Stimulated activated CD4-positive, alpha-beta T cell treated with anti-CD3 and anti-CD28 coated beads, TNF-alpha, amount 100 ng/mL, for 4 hours (primary cell): ENCODE measurements around the gene SLC22A16.
"Not testable (repeated sequence)": the region's sequence is repeated elsewhere in the genome, so short reads cannot be mapped to it uniquely, and the experiment has no call there.

Source experiments
- DNase-seq, 3 experiments: peaks; one replicate each; pipeline ENCODE4 v3.0.0-alpha.2; 2020; ENCODE audit warnings: low read depth in 3 of 3

The SLC22A16 gene

GRCh38 chr6:110491299-110491643 is 14.9 kb upstream of the SLC22A16 start:
- no peak for DNase-seq

GRCh38 chr6:110490110-110490509 is 13.7 kb upstream of the SLC22A16 start:
- no peak for DNase-seq

GRCh38 chr6:110488606-110489190 is 12.3 kb upstream of the SLC22A16 start:
- DNase-seq = no peak

GRCh38 chr6:110487968-110488381 is 11.6 kb upstream of the SLC22A16 start:
- not testable (repeated sequence) for DNase-seq

GRCh38 chr6:110486756-110487155 is 10.3 kb upstream of the SLC22A16 start:
- no peak for DNase-seq

- no peak for DNase-seq
Observed at GRCh38 chr6:110485491-110485890, 9.1 kb upstream of the SLC22A16 start.

GRCh38 chr6:110484321-110484720 is 7.9 kb upstream of the SLC22A16 start:
- DNase-seq = no peak

GRCh38 chr6:110482774-110483400 is 6.5 kb upstream of the SLC22A16 start:
- no peak for DNase-seq

GRCh38 chr6:110481081-110481480 is 4.7 kb upstream of the SLC22A16 start:
- DNase-seq = no peak

- no peak for DNase-seq
Observed at GRCh38 chr6:110475066-110475653, 1.3 kb downstream of the SLC22A16 start.

- DNase-seq = no peak
Observed at GRCh38 chr6:110474500-110474899, 1.9 kb downstream of the SLC22A16 start.

- DNase-seq = no peak
Observed at GRCh38 chr6:110472739-110473138, 3.7 kb downstream of the SLC22A16 start.

- no peak for DNase-seq
Observed at GRCh38 chr6:110471726-110472365, 4.6 kb downstream of the SLC22A16 start.

- no peak for DNase-seq
Observed at GRCh38 chr6:110468731-110469130, 7.7 kb downstream of the SLC22A16 start.

GRCh38 chr6:110467566-110468140 is 8.8 kb downstream of the SLC22A16 start:
- DNase-seq = no peak

- no peak for DNase-seq
Observed at GRCh38 chr6:110462884-110463481, 13.4 kb downstream of the SLC22A16 start.

- no peak for DNase-seq
Observed at GRCh38 chr6:110461376-110461775, 15.0 kb downstream of the SLC22A16 start.

GRCh38 chr6:110459137-110459536 is 17.3 kb downstream of the SLC22A16 start:
- no peak for DNase-seq

- no peak for DNase-seq
Observed at GRCh38 chr6:110458476-110458875, 17.9 kb downstream of the SLC22A16 start.

- not testable (repeated sequence) for DNase-seq
Observed at GRCh38 chr6:110457567-110458175, 18.7 kb downstream of the SLC22A16 start.

GRCh38 chr6:110456694-110457093 is 19.7 kb downstream of the SLC22A16 start:
- no peak for DNase-seq

GRCh38 chr6:110449541-110449895 is 26.9 kb downstream of the SLC22A16 start:
- no peak for DNase-seq
